GM12878 (cell line): ENCODE measurements around the gene EPHB1.

ENCODE experiments used
- PKNOX1 ChIP-seq: fragments of 450-650 bp; IDR thresholded peaks from 2 replicates; pipeline ENCODE4 v1.6.1; 2016; ENCODE audit warnings: mild to moderate bottlenecking
- POLR2A ChIP-seq: IDR thresholded peaks from 2 replicates; pipeline ENCODE4 v1.6.1; 2011; ENCODE audit warnings: low read depth, mild to moderate bottlenecking, low read length
- POLR2AphosphoS5 ChIP-seq: IDR thresholded peaks from 2 replicates; pipeline ENCODE4 v1.6.1; 2011; ENCODE audit warnings: mild to moderate bottlenecking, low read length, inconsistent platforms

GRCh38 chr3:135051409-135051973 lies 256.4 kb downstream of the EPHB1 start:
- no peak for TF ChIP-seq POLR2A
- TF ChIP-seq PKNOX1, result no peak
- TF ChIP-seq POLR2AphosphoS5, result no peak
